DND-41 (cell line): ENCODE measurements around the gene PAX4.

Experiments
- ATAC-seq: fragments of 200-7000 bp; cut with Tn5 transposase; 3 replicates; pipeline ENCODE4 v1.9.1; 2021; ENCODE audit warnings: low read depth; ENCODE audit not compliant: insufficient read depth
- DNase-seq: peaks from one replicate; pipeline ENCODE4 v3.0.0-alpha.2; 2020
- H2AFZ ChIP-seq: 2 replicates; pipeline ENCODE4 v1.6.0; 2012; ENCODE audit warnings: low read depth, low read length
- H3K27ac ChIP-seq: 2 replicates; pipeline ENCODE4 v1.5.1; 2012; ENCODE audit warnings: low read length, inconsistent platforms
- H3K27me3 ChIP-seq: fragments of 200-600 bp; sonication (generic); 2 replicates; pipeline ENCODE4 v1.6.0; 2012; ENCODE audit warnings: low read length, mild to moderate bottlenecking, inconsistent platforms; ENCODE audit not compliant: insufficient read depth, poor library complexity
- H3K36me3 ChIP-seq: 2 replicates; pipeline ENCODE4 v1.5.1; 2012; ENCODE audit warnings: low read length, inconsistent platforms; ENCODE audit not compliant: insufficient read depth
- H3K4me1 ChIP-seq: 2 replicates; pipeline ENCODE4 v1.5.1; 2012; ENCODE audit warnings: mild to moderate bottlenecking, low read length; ENCODE audit not compliant: insufficient read depth
- H3K4me2 ChIP-seq: 2 replicates; pipeline ENCODE4 v1.6.0; 2012; ENCODE audit warnings: mild to moderate bottlenecking, moderate library complexity, low read length, inconsistent platforms; ENCODE audit not compliant: insufficient read depth
- H3K4me3 ChIP-seq, 2 experiments: fragments of 200-600 bp in 1 of 2; shearing (Covaris generic) in 1 of 2; 2 replicates each; pipeline ENCODE4 v1.5.1; 2012 to 2016; ENCODE audit warnings: inconsistent platforms in 2 of 2, low read length in 2 of 2, mild to moderate bottlenecking in 2 of 2, low read depth in 1 of 2, moderate library complexity in 1 of 2
- H3K79me2 ChIP-seq: 2 replicates; pipeline ENCODE4 v1.6.0; 2012; ENCODE audit warnings: low read length, inconsistent platforms; ENCODE audit not compliant: insufficient read depth
- H3K9ac ChIP-seq: 2 replicates; pipeline ENCODE4 v1.6.0; 2012; ENCODE audit warnings: low read depth, mild to moderate bottlenecking, inconsistent platforms, low read length, moderate library complexity
- H3K9me3 ChIP-seq: 2 replicates; pipeline ENCODE4 v1.5.1; 2012; ENCODE audit warnings: low read length, moderate library complexity, mild to moderate bottlenecking, inconsistent platforms; ENCODE audit not compliant: insufficient read depth, severe bottlenecking
- H4K20me1 ChIP-seq: 2 replicates; pipeline ENCODE4 v1.6.0; 2012; ENCODE audit warnings: low read length; ENCODE audit not compliant: insufficient read depth
- EZH2 ChIP-seq: IDR thresholded peaks from 3 replicates; pipeline ENCODE4 v1.6.1; 2012; ENCODE audit warnings: borderline replicate concordance, low read depth, mild to moderate bottlenecking, moderate library complexity, low read length, inconsistent platforms; ENCODE audit not compliant: severe bottlenecking
- TF ChIP-seq, protein P1 (sequence below): IDR thresholded peaks from 2 replicates; pipeline ENCODE4 v1.5.1; 2012; ENCODE audit warnings: borderline replicate concordance, low read length, moderate library complexity, mild to moderate bottlenecking; ENCODE audit not compliant: poor library complexity, severe bottlenecking; ENCODE audit errors: extremely low read depth

The PAX4 gene

DNA sequence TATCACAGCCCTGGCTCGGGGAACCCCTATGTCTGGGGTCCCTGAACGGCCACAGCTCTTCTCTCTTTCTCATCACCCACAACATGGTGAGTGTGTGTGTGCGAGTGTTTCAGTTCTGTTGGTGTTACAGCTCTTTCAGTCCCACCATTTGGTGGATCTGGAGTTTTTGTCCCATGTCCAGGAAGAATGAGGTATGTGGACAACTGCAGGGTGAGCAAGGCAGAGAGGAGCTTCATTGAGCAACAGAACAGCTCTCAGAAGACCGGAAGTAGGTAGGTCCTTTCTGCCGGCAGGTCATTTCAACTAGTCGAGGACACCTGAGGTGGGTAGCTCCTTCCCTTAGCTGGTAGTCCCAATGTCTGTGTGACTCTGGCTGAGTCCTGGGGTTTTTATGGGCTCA is 9.5 kb downstream of the PAX4 start:
- TF ChIP-seq, protein P1, sequence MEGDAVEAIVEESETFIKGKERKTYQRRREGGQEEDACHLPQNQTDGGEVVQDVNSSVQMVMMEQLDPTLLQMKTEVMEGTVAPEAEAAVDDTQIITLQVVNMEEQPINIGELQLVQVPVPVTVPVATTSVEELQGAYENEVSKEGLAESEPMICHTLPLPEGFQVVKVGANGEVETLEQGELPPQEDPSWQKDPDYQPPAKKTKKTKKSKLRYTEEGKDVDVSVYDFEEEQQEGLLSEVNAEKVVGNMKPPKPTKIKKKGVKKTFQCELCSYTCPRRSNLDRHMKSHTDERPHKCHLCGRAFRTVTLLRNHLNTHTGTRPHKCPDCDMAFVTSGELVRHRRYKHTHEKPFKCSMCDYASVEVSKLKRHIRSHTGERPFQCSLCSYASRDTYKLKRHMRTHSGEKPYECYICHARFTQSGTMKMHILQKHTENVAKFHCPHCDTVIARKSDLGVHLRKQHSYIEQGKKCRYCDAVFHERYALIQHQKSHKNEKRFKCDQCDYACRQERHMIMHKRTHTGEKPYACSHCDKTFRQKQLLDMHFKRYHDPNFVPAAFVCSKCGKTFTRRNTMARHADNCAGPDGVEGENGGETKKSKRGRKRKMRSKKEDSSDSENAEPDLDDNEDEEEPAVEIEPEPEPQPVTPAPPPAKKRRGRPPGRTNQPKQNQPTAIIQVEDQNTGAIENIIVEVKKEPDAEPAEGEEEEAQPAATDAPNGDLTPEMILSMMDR = no peak
- no peak for TF ChIP-seq EZH2
- no peaks in the 10 kb centered on the region for H4K20me1 ChIP-seq
- no peak overlapping the region for H3K9ac ChIP-seq
- no peak overlapping the region for H3K27ac ChIP-seq
- H3K36me3 ChIP-seq = no peaks in the 10 kb centered on the region
- no peak overlapping the region for H3K4me2 ChIP-seq
- H3K79me2 ChIP-seq = no peaks in the 10 kb centered on the region
- peaks cover 23% of the 10 kb centered on the region for H3K9me3 ChIP-seq
- no peak for ATAC-seq
- H3K4me1 ChIP-seq = no peaks in the 10 kb centered on the region
- no peak for DNase-seq
- H3K27me3 ChIP-seq = no peaks in the 10 kb centered on the region
- no peak overlapping the region for H3K4me3 ChIP-seq
- H2AFZ ChIP-seq = no peak overlapping the region

GRCh38 chr7:127600885-127601284 is 17.1 kb downstream of the PAX4 start:
- TF ChIP-seq EZH2 = no peak
- TF ChIP-seq, protein P1 = no peak
- H3K4me3 ChIP-seq = no peak overlapping the region
- no peak for ATAC-seq

DNA sequence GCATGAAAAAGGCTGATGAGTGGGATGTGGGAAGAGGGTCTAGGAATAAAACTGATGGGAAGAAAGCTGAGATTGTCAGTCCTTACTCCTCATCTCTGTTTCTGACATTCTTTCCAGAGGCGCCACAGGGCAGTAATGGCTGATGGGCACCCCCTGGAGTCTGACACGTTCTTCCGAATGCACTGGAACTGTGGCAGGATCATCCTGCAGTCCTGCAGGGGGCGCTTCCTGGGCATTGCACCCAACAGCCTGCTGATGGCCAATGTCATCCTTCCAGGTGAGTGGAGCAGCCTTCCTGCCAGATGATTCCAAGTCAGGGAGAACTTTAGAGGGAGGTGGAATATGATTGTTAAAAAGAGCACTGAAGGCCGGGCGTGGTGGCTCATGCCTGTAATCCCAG is 19.6 kb downstream of the PAX4 start:
- H4K20me1 ChIP-seq = no peaks in the 10 kb centered on the region; the same call in 1 of the 2 replicates
- no peak for DNase-seq

More at GRCh38 chr7:127600885-127601284, 17.1 kb downstream of the PAX4 start:
- Histone ChIP-seq H3K9ac (no peak overlapping the region), H3K9me3 (no peaks in the 10 kb centered on the region), H3K4me1 (no peaks in the 10 kb centered on the region), H2AFZ (no peak overlapping the region), H3K79me2 (no peaks in the 10 kb centered on the region), H3K27me3 (no peaks in the 10 kb centered on the region), H3K36me3 (no peaks in the 10 kb centered on the region), H3K4me2 (no peak overlapping the region), H4K20me1 (no peaks in the 10 kb centered on the region; the same call in 1 of the 2 replicates), H3K27ac (no peak overlapping the region)
- no peak for DNase-seq

More for the DNA sequence above, 19.6 kb downstream of the PAX4 start:
- Histone ChIP-seq H2AFZ (no peak overlapping the region), H3K27ac (no peak overlapping the region), H3K4me2 (no peak overlapping the region), H3K4me1 (no peaks in the 10 kb centered on the region), H3K9ac (no peak overlapping the region), H3K27me3 (no peaks in the 10 kb centered on the region), H3K9me3 (no peaks in the 10 kb centered on the region), H3K79me2 (no peaks in the 10 kb centered on the region), H3K4me3 (no peak overlapping the region), H3K36me3 (no peaks in the 10 kb centered on the region)
- TF ChIP-seq, protein P1 = peak; percentile 29
- TF ChIP-seq EZH2 = no peak
- ATAC-seq = no peak
